GM18519 (cell line): ENCODE results near the gene YY1.
"Not testable (repeated sequence)": the region's sequence is repeated elsewhere in the genome, so short reads cannot be mapped to it uniquely, and the experiment has no call there.

Experiments
- ATAC-seq: cut with Tn5 transposase; IDR thresholded peaks from one replicate; pipeline ENCODE4 v1.9.1; 2021; ENCODE audit warnings: mild to moderate bottlenecking, moderate library complexity; ENCODE audit not compliant: unreplicated experiment, low FRiP score

The YY1 gene

GRCh38 chr14:100238419-100239210 lies at the start of gene YY1:
Gene YY1, plus strand, starts transcription at chr14:100239144. Its CDS starts 101 bp downstream, at chr14:100239245.
- peak; percentile 65 for ATAC-seq

GRCh38 chr14:100190126-100190525 lies 48.8 kb upstream of the YY1 start:
- no peak for ATAC-seq

- ATAC-seq: no peak
Observed at GRCh38 chr14:100191584-100192249, 47.2 kb upstream of the YY1 start.

GRCh38 chr14:100192250-100192671 lies 46.7 kb upstream of the YY1 start:
- ATAC-seq: no peak

- ATAC-seq: peak; percentile 97
Observed at GRCh38 chr14:100192672-100193416, 46.1 kb upstream of the YY1 start.

GRCh38 chr14:100193417-100194357 lies 45.3 kb upstream of the YY1 start:
- no peak for ATAC-seq

- ATAC-seq: no peak
Observed at GRCh38 chr14:100199240-100199860, 39.6 kb upstream of the YY1 start.

GRCh38 chr14:100200311-100200710 lies 38.6 kb upstream of the YY1 start:
- no peak for ATAC-seq

GRCh38 chr14:100201701-100202100 lies 37.2 kb upstream of the YY1 start:
- ATAC-seq: no peak

GRCh38 chr14:100202712-100203111 lies 36.2 kb upstream of the YY1 start:
- ATAC-seq: no peak

- no peak for ATAC-seq
Observed at GRCh38 chr14:100203146-100203545, 35.8 kb upstream of the YY1 start.

GRCh38 chr14:100203962-100204834 lies 34.7 kb upstream of the YY1 start:
- ATAC-seq: no peak

- ATAC-seq: not testable (repeated sequence)
Observed at GRCh38 chr14:100204835-100205167, 34.1 kb upstream of the YY1 start.

GRCh38 chr14:100207588-100207987 lies 31.4 kb upstream of the YY1 start:
- not testable (repeated sequence) for ATAC-seq

GRCh38 chr14:100208136-100208535 lies 30.8 kb upstream of the YY1 start:
- not testable (repeated sequence) for ATAC-seq

- no peak for ATAC-seq
Observed at GRCh38 chr14:100211366-100211765, 27.6 kb upstream of the YY1 start.

- ATAC-seq: no peak
Observed at GRCh38 chr14:100211893-100212292, 27.1 kb upstream of the YY1 start.

- ATAC-seq: no peak
Observed at GRCh38 chr14:100212476-100213333, 26.2 kb upstream of the YY1 start.
